C4-2B (cell line): ENCODE measurements around the gene LARGE1.

Experiments used
- ZFX ChIP-seq: fragments of 450-650 bp; IDR thresholded peaks from 2 replicates; pipeline ENCODE4 v1.6.1; 2017
- TF ChIP-seq, protein P1 (sequence below): fragments of 450-650 bp; conservative IDR thresholded peaks from 2 replicates; pipeline ENCODE4 v1.5.1; 2017; ENCODE audit warnings: mild to moderate bottlenecking

DNA sequence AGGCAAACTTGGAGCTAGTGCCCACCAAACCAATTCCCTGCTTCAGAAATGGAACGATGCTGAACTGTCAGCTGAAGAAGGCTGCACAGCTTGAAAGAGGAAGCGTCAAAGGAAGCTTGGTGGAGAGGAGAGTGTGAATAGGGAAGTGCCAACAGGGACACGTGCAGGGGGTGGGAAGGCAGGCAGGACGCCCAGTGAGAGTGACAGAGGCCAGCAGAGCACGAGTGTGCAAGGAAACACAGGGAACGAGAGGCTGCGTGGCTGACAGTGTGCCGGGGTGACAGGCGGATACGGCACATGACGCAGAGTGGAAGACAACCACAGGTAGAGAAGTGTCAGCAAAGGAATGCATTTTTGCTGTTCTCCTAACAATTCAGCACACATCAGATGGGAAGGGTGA lies 196.4 kb downstream of the LARGE1 start:
- TF ChIP-seq, protein P1, sequence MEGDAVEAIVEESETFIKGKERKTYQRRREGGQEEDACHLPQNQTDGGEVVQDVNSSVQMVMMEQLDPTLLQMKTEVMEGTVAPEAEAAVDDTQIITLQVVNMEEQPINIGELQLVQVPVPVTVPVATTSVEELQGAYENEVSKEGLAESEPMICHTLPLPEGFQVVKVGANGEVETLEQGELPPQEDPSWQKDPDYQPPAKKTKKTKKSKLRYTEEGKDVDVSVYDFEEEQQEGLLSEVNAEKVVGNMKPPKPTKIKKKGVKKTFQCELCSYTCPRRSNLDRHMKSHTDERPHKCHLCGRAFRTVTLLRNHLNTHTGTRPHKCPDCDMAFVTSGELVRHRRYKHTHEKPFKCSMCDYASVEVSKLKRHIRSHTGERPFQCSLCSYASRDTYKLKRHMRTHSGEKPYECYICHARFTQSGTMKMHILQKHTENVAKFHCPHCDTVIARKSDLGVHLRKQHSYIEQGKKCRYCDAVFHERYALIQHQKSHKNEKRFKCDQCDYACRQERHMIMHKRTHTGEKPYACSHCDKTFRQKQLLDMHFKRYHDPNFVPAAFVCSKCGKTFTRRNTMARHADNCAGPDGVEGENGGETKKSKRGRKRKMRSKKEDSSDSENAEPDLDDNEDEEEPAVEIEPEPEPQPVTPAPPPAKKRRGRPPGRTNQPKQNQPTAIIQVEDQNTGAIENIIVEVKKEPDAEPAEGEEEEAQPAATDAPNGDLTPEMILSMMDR = no peak
- no peak for TF ChIP-seq ZFX
